Fibroblast of lung (primary cell): ENCODE measurements around the gene COPG1. TPM values are rescaled to one million over a fixed set of nuclear protein-coding genes. Genes with fewer than 3 reads are reported as not detected.

Source experiments
- DNase-seq, 2 donors: peaks; one replicate each; pipeline versions ENCODE4 v3.0.0 to v3.0.0-alpha.2; 2010; ENCODE audit warnings: low read depth in 2 of 2
- H2AFZ ChIP-seq: 2 replicates; pipeline ENCODE4 v1.5.1; 2012; ENCODE audit warnings: low read length, control low read depth, inconsistent platforms
- H3K27ac ChIP-seq: 2 replicates; pipeline ENCODE4 v1.5.1; 2011; ENCODE audit warnings: low read length, control low read depth; ENCODE audit not compliant: insufficient read depth
- H3K27me3 ChIP-seq: 2 replicates; pipeline ENCODE4 v1.5.1; 2011; ENCODE audit warnings: mild to moderate bottlenecking, low read length; ENCODE audit not compliant: control insufficient read depth, insufficient read depth
- H3K36me3 ChIP-seq: 2 replicates; pipeline ENCODE4 v1.5.1; 2011; ENCODE audit warnings: low read length; ENCODE audit not compliant: control insufficient read depth, insufficient read depth
- H3K4me1 ChIP-seq: 2 replicates; pipeline ENCODE4 v1.5.1; 2011; ENCODE audit warnings: low read length; ENCODE audit not compliant: control insufficient read depth, insufficient read depth; ENCODE audit errors: extremely low read depth
- H3K4me2 ChIP-seq: 2 replicates; pipeline ENCODE4 v1.5.1; 2011; ENCODE audit warnings: low read length, control low read depth; ENCODE audit not compliant: insufficient read depth; ENCODE audit errors: extremely low read depth
- H3K4me3 ChIP-seq, 4 experiments: fragments of 200-600 bp in 1 of 4; sonication (generic) in 1 of 4; replicated peaks in 1 of 4; 2 replicates each; pipeline ENCODE4 v1.5.1; 2011 to 2016; ENCODE audit warnings: low read length in 4 of 4, low read depth in 3 of 4, mild to moderate bottlenecking in 3 of 4, control low read depth in 2 of 4, inconsistent platforms in 1 of 4, mixed read lengths in 1 of 4; ENCODE audit not compliant: insufficient read depth in 1 of 4; ENCODE audit errors: control extremely low read depth in 1 of 4
- H3K79me2 ChIP-seq: 2 replicates; pipeline ENCODE4 v1.5.1; 2012; ENCODE audit warnings: mild to moderate bottlenecking, low read length, inconsistent platforms; ENCODE audit not compliant: control insufficient read depth, insufficient read depth
- H3K9ac ChIP-seq: 2 replicates; pipeline ENCODE4 v1.5.1; 2011; ENCODE audit warnings: mild to moderate bottlenecking, low read length, control low read depth; ENCODE audit not compliant: insufficient read depth
- H3K9me3 ChIP-seq: 2 replicates; pipeline ENCODE4 v1.5.1; 2012; ENCODE audit warnings: low read depth, low read length; ENCODE audit not compliant: control insufficient read depth, insufficient read depth
- H4K20me1 ChIP-seq: 2 replicates; pipeline ENCODE4 v1.5.1; 2011; ENCODE audit warnings: low read length; ENCODE audit not compliant: control insufficient read depth, insufficient read depth; ENCODE audit errors: extremely low read depth
- EZH2 ChIP-seq: IDR thresholded peaks from 2 replicates; pipeline ENCODE4 v1.5.1; 2012; ENCODE audit warnings: low read length, control low read depth, mild to moderate bottlenecking; ENCODE audit errors: missing control alignments
- polyA plus RNA-seq, 2 donors: library from polyadenylated mRNA; depleted of rRNA in 1 of 2; stranded (reverse) in 1 of 2; unstranded in 1 of 2; fragments of >200 nt; gene quantifications; 2 replicates each; pipeline ENCODE4 v1.2.1, GENCODE V29; 2011 to 2012; ENCODE audit warnings: missing spikeins in 1 of 2
- total RNA-seq: library from RNA; depleted of rRNA; stranded (reverse); fragments of >200 nt; gene quantifications from 2 replicates; pipeline ENCODE4 v1.2.1, GENCODE V29; 2014
- TF ChIP-seq, protein P1 (sequence below), 2 donors: IDR thresholded peaks in 1 of 2; conservative IDR thresholded peaks in 1 of 2; 1 replicate in 1 of 2; 2 replicates in 1 of 2; pipeline ENCODE4 v1.5.1; 2011 to 2012; ENCODE audit warnings: low read length in 2 of 2, control low read depth in 1 of 2, inconsistent platforms in 1 of 2, low read depth in 1 of 2, mild to moderate bottlenecking in 1 of 2

Gene COPG1
- total and polyA plus RNA-seq, 2 donors (not counting 1 experiment from before 2014, with no cell fraction given): 257 to 306 TPM

DNA sequence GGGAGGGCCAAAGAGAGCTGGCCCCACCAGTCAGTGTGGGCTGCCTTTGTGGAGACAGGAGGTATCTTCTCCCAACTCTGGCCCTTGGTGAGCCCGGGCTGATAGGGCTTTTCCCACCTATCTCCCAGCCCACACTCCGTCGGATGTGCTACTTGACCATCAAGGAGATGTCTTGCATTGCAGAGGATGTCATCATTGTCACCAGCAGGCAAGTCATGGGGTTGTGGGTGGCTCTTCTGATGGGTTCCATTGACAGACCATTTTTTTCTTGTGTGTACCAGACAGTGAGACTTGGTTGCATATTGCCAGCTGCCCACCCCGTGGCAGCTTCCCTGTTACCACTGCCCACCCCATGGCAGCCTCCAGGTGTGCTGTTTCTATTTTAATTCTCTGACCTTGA is 3.3 kb downstream of the COPG1 start:
- H3K79me2 ChIP-seq: peaks cover 53% of the 10 kb centered on the region
- H3K36me3 ChIP-seq: peaks cover 31% of the 10 kb centered on the region
- no peak overlapping the region for H3K9ac ChIP-seq
- no peak for TF ChIP-seq EZH2
- TF ChIP-seq, protein P1, sequence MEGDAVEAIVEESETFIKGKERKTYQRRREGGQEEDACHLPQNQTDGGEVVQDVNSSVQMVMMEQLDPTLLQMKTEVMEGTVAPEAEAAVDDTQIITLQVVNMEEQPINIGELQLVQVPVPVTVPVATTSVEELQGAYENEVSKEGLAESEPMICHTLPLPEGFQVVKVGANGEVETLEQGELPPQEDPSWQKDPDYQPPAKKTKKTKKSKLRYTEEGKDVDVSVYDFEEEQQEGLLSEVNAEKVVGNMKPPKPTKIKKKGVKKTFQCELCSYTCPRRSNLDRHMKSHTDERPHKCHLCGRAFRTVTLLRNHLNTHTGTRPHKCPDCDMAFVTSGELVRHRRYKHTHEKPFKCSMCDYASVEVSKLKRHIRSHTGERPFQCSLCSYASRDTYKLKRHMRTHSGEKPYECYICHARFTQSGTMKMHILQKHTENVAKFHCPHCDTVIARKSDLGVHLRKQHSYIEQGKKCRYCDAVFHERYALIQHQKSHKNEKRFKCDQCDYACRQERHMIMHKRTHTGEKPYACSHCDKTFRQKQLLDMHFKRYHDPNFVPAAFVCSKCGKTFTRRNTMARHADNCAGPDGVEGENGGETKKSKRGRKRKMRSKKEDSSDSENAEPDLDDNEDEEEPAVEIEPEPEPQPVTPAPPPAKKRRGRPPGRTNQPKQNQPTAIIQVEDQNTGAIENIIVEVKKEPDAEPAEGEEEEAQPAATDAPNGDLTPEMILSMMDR (conservative IDR thresholded peaks at IDR 0.05 in 1 of 2, IDR thresholded peaks at IDR 0.05 in 1 of 2; ENCODE audit: low read depth in 1 of 2, low read length in 2 of 2): no peak
- no peak overlapping the region for H3K4me2 ChIP-seq
- H3K27me3 ChIP-seq: no peaks in the 10 kb centered on the region
- H4K20me1 ChIP-seq: no peaks in the 10 kb centered on the region
- no peaks in the 10 kb centered on the region for H3K9me3 ChIP-seq
- DNase-seq: no peak
- H3K4me1 ChIP-seq: peaks cover 15% of the 10 kb centered on the region
- no peak overlapping the region for H3K27ac ChIP-seq
- H2AFZ ChIP-seq: no peak overlapping the region
- no peak overlapping the region for H3K4me3 ChIP-seq

DNA sequence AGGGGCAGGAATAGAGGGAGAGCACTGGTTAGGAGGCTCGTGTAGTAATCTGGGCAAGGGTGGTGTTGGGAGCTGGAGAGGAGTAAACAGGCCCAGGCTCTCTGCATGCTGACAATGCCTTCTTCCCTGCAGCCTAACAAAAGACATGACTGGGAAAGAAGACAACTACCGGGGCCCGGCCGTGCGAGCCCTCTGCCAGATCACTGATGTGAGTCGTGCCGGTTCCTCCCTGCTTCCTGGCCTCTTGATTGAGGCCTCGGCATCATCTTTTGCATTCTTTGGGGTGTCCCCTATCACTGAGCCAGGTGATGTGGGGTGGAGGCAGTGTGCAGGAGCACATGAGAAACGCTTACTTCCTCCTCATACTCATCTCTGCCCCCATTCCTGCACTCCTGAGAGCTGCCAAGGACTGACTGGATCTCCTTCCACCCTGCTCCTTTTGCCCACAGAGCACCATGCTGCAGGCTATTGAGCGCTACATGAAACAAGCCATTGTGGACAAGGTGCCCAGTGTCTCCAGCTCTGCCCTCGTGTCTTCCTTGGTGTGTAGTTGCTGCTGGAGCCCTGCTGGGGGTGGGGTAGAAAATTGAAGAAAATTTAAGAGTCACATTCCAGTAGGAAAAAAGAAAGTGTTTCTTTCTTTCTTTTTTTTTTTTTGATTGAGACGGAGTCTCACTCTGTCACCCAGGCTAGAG is 5.3 kb downstream of the COPG1 start:
- peaks cover 38% of the 10 kb centered on the region for H3K79me2 ChIP-seq

DNA sequence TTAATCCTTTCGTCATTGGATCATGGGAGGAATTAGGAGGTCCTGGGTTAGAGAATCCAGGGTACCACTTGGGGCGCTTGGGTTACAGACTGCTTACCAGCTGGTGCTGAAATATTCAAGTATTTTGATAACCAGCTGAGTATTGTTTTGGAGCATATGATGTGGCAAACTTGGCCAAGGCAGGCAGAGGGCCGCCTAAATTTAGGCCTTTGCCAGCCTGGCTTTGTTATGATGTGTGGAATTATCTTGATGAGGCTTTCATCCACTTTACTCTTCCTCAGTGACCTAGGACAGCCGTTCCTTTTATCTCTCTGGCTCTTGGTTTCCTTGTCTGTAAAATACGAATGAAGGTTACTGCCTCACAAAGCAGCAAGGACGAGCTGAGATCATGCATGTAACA is 6.9 kb downstream of the COPG1 start:
- Histone ChIP-seq H3K4me3 (no peak overlapping the region), H3K27me3 (no peaks in the 10 kb centered on the region), H3K4me2 (no peak overlapping the region), H2AFZ (no peak overlapping the region), H3K9ac (no peak overlapping the region), H3K9me3 (no peaks in the 10 kb centered on the region), H3K4me1 (peaks cover 10% of the 10 kb centered on the region), H3K27ac (no peak overlapping the region), H4K20me1 (peaks cover 2% of the 10 kb centered on the region), H3K79me2 (peaks cover 29% of the 10 kb centered on the region), H3K36me3 (peaks cover 55% of the 10 kb centered on the region)
- no peak for DNase-seq
- no peak for TF ChIP-seq EZH2
- TF ChIP-seq, protein P1 (conservative IDR thresholded peaks at IDR 0.05 in 1 of 2, IDR thresholded peaks at IDR 0.05 in 1 of 2; ENCODE audit: low read depth in 1 of 2, low read length in 2 of 2): no peak

More for the DNA sequence above, 5.3 kb downstream of the COPG1 start:
- no peaks in the 10 kb centered on the region for H3K27me3 ChIP-seq
- no peak overlapping the region for H2AFZ ChIP-seq
- H3K9me3 ChIP-seq: no peaks in the 10 kb centered on the region
- H3K4me1 ChIP-seq: peaks cover 10% of the 10 kb centered on the region
- DNase-seq: no peak
- H3K9ac ChIP-seq: no peak overlapping the region
- TF ChIP-seq, protein P1 (conservative IDR thresholded peaks at IDR 0.05 in 1 of 2, IDR thresholded peaks at IDR 0.05 in 1 of 2; ENCODE audit: low read depth in 1 of 2, low read length in 2 of 2): no peak
- no peak for TF ChIP-seq EZH2
- H3K36me3 ChIP-seq: peaks cover 40% of the 10 kb centered on the region
- H3K27ac ChIP-seq: no peak overlapping the region
- H4K20me1 ChIP-seq: no peaks in the 10 kb centered on the region
- H3K4me2 ChIP-seq: no peak overlapping the region
- no peak overlapping the region for H3K4me3 ChIP-seq
